Neural cell (in vitro differentiated cells): ENCODE data around the gene TDRKH.

ENCODE experiments used
- EZH2 ChIP-seq: fragments of 200-600, 300-800 bp; shearing (Covaris generic), sonication (generic); IDR thresholded peaks from 2 replicates; pipeline ENCODE4 v1.6.1; 2014; ENCODE audit warnings: antibody characterized with exemption, low read length, borderline replicate concordance, mild to moderate bottlenecking; ENCODE audit not compliant: insufficient read depth, poor library complexity, severe bottlenecking
- POLR2AphosphoS5 ChIP-seq: IDR thresholded peaks from 2 replicates; pipeline ENCODE4 v1.6.1; 2012
- RAD21 ChIP-seq: fragments of 450-650 bp; conservative IDR thresholded peaks from 2 replicates; pipeline ENCODE4 v1.6.1; 2014; ENCODE audit warnings: antibody characterized with exemption, mild to moderate bottlenecking, moderate library complexity
- SMC3 ChIP-seq: fragments of 450-650 bp; conservative IDR thresholded peaks from 2 replicates; pipeline ENCODE4 v1.6.1; 2014; ENCODE audit warnings: antibody characterized with exemption, mild to moderate bottlenecking, moderate library complexity; ENCODE audit not compliant: poor library complexity
- TF ChIP-seq, protein P1 (sequence below): fragments of 450-650 bp; IDR thresholded peaks from 2 replicates; pipeline ENCODE4 v1.5.1; 2014; ENCODE audit warnings: antibody characterized with exemption, mild to moderate bottlenecking, moderate library complexity; ENCODE audit not compliant: poor library complexity, severe bottlenecking
- TF ChIP-seq, protein P2 (sequence below): IDR thresholded peaks from 2 replicates; pipeline ENCODE4 v1.6.1; 2012; ENCODE audit warnings: borderline replicate concordance

- TF ChIP-seq, protein P1, sequence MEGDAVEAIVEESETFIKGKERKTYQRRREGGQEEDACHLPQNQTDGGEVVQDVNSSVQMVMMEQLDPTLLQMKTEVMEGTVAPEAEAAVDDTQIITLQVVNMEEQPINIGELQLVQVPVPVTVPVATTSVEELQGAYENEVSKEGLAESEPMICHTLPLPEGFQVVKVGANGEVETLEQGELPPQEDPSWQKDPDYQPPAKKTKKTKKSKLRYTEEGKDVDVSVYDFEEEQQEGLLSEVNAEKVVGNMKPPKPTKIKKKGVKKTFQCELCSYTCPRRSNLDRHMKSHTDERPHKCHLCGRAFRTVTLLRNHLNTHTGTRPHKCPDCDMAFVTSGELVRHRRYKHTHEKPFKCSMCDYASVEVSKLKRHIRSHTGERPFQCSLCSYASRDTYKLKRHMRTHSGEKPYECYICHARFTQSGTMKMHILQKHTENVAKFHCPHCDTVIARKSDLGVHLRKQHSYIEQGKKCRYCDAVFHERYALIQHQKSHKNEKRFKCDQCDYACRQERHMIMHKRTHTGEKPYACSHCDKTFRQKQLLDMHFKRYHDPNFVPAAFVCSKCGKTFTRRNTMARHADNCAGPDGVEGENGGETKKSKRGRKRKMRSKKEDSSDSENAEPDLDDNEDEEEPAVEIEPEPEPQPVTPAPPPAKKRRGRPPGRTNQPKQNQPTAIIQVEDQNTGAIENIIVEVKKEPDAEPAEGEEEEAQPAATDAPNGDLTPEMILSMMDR = no peak
- TF ChIP-seq EZH2 (no peak), RAD21 (no peak), POLR2AphosphoS5 (no peak), SMC3 (no peak)
- TF ChIP-seq, protein P2, sequence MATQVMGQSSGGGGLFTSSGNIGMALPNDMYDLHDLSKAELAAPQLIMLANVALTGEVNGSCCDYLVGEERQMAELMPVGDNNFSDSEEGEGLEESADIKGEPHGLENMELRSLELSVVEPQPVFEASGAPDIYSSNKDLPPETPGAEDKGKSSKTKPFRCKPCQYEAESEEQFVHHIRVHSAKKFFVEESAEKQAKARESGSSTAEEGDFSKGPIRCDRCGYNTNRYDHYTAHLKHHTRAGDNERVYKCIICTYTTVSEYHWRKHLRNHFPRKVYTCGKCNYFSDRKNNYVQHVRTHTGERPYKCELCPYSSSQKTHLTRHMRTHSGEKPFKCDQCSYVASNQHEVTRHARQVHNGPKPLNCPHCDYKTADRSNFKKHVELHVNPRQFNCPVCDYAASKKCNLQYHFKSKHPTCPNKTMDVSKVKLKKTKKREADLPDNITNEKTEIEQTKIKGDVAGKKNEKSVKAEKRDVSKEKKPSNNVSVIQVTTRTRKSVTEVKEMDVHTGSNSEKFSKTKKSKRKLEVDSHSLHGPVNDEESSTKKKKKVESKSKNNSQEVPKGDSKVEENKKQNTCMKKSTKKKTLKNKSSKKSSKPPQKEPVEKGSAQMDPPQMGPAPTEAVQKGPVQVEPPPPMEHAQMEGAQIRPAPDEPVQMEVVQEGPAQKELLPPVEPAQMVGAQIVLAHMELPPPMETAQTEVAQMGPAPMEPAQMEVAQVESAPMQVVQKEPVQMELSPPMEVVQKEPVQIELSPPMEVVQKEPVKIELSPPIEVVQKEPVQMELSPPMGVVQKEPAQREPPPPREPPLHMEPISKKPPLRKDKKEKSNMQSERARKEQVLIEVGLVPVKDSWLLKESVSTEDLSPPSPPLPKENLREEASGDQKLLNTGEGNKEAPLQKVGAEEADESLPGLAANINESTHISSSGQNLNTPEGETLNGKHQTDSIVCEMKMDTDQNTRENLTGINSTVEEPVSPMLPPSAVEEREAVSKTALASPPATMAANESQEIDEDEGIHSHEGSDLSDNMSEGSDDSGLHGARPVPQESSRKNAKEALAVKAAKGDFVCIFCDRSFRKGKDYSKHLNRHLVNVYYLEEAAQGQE = no peak
These were observed 52.8 kb downstream of the TDRKH start for GRCh38 chr1:151737479-151737878.
